ENCODE data around the gene RFTN1.

Gene RFTN1

GRCh38 chr3:16295298-16295890 lies 218.1 kb downstream of the RFTN1 start:
- DNase-seq, result no peak

GRCh38 chr3:16294844-16295243 lies 218.7 kb downstream of the RFTN1 start:
- no peak for DNase-seq

GRCh38 chr3:16290827-16291196 lies 222.7 kb downstream of the RFTN1 start:
- DNase-seq, result no peak

DNA sequence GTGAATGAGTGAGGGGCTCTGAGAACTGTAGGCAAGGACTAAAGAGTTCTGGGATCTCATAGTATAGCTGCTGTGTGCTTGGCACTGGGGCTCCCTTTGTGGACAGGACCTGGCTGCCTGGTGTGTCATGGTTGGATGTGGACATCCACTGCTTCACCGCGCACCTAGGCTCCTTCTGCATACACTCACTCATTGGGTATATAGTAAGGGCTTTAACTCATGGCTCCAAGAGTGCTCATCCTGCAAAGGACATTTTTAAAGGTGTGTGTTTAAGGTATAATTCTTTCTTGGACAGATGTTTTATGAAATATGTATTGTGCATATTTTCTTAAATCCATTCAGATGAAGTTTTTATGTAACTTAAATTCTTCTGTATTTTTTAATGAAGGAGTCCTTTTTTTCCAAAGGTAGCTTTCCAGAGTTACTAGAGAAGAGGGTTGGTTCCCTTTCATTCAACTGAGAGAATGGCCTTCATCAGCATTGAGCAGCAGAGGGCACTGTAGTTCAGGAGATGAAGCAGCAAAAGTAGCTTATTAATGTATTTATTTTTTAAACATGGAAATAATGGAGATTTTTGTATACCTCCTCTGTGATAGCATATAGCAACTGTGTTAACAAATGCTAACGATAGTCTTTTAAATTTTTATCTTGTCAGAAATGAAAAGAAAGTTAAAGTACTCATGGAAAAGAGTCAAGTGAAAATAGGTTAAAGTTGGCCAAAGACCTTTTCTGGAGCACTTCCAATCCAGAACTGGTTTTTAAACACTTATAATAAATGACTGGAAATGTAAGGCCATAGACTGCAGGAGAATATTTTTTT lies 223.3 kb downstream of the RFTN1 start:
- peak in 1 of 2 donors; percentile 44 for DNase-seq

DNA sequence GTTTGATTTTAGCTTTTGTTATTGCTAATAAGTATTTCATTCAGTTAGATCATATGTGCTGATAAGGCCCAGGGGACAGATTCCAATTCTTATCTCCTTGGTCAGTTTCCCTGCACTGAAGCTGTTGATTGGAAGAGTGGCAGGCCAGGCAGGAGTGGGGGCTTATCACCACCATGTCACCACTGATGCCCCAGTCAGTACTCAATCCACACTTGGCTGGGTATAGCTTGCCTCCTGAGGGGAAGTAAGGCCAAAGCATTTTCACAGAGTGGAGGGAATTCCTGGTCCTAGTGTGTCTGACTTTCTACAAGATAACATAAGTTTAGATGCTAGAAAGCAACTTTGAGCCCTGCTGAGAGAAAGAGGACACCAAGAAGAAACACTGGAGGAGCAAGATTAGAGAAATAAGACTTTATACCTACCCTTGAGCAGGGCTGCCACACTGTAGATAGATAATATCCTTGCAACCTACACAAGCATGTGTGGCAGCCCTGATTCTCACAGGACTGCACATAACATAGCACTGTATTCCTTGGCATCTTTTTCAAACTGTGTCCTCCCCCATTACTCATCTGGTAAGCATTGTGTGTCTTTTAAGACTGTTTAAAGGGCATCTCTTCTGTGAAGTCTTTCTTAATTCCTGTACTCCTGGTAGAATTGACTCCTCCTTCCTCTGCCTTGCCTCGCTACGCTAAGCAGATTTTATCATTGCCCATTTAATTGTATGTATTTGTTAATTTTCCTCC lies 224.2 kb downstream of the RFTN1 start:
- no peak for DNase-seq

DNA sequence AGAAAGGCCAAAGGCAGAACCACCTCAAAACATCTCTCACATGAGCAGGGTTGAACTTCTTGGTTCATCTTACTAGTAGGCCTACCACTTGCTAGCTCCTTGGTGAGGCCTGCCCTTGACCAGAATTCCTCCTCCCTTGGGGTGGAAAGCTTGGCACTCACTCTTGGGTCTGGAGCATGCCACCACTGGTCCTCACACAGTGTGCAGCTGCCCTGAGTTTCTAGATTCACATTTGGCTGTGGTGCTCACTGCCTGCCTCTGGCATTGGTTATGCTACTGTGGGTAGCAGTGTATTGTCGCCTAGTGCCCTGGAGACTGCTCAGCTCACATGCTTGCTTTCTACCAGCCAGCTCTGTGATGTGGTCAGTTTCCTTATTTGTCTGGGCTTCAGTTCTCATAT lies 224.8 kb downstream of the RFTN1 start:
- no peak for DNase-seq

GRCh38 chr3:16286751-16287543 lies 226.6 kb downstream of the RFTN1 start:
- DNase-seq, result no peak

GRCh38 chr3:16286161-16286560 lies 227.3 kb downstream of the RFTN1 start:
- DNase-seq, result no peak

DNA sequence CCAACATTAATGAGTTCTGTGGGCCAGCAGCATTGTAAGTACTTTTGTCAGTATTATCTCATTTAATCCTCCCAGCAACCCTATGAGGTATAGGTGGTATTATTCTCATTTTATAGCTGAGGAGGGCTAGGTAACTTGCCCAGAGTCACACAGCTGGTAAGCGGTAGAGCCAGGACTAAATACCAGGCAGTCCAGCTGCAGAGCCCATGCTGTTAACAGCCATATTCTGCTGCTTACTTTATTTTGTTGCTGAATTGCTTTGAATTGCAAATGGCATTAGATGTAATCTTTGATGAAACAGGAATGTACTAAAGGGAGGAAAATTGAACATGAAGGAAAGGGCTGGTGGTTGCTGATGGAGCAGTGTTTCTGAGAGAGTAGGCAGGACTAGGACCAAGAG lies 228.9 kb downstream of the RFTN1 start:
- no peak for DNase-seq

GRCh38 chr3:16280671-16281070 lies 232.8 kb downstream of the RFTN1 start:
- no peak for DNase-seq

DNA sequence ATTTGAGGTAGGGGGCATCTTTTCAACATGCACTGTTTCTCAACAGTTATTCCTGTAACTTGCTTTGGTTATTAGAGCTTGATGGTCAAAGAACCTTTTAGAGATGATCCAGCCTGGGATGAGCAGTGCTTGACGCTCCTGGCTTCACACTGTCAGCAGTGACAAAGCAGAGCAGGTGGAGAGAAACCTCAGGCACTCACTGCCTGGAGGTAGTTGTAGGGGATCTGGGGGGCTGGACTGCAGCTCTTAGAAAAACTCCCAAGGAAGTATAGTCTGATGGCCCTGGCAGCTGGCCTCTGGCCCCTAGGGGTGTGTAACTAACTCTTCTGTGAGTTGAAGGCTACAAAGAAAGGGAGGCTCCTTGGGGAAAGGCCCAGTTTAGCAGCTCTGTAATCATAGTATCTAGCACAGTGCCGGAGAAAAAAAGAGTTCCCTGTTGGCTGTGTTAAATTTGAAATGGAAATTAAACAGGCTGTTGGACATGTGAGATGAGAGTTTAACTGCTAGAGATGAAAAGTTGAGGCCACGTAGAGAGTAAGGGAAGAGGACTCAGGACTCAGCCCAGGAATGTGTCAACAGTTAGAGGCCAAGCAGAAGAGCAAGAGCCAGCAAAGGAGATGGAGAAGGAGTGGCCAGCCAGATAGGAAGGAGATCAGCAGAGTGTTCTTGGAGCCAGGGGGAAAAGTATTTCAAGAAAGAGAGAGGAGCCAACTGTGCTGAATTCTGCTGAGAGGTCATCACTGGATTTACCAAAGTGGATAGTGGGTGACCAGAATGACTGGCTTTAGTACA lies 234.3 kb downstream of the RFTN1 start:
- DNase-seq, result no peak

- no peak for DNase-seq
These were observed 236.0 kb downstream of the RFTN1 start for GRCh38 chr3:16277471-16277870.

- no peak for DNase-seq
These were observed 239.6 kb downstream of the RFTN1 start for GRCh38 chr3:16273867-16274266.

DNA sequence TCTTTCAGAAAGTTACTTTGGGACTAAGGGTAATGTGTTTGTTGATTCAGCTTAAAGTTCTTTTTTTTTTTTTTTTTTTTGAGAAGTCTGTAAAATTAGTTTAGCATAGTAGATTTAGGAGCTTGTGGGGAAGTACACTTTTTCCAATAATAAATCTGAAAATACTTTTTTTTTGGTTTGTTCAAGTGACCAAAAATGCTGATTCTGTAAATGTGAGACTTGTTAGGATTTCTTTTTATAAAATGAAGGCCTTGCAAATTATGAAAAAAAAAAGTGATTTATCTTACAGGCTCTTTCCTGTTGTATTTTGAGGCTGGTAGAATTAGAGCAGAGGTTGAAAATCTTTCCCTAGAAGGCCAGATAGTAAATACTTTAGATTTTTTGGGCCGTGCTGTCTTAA lies 240.9 kb downstream of the RFTN1 start:
- DNase-seq, result no peak

DNA sequence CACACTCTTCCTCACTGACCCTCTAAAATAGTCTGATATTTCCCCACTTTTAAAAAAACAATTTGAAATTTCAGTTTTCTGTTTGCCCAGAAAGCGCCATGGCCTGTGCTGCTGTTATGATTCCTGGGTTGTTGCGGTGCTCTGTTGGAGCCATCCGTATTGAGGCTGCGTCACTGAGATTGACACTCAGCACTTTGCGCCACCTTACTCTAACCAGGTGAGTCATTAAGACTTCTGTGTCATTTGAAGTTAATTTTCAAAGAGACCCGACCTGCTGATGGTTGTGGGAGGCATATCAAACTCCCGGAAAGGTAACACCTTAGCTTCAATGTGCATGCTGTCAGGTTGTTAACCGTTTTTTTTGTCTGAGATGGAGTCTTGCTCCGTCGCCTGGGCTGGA lies 242.6 kb downstream of the RFTN1 start:
- no peak for DNase-seq

- no peak for DNase-seq
These were observed 246.8 kb downstream of the RFTN1 start for GRCh38 chr3:16266714-16267113.
